Measurements from ENCODE around the gene KCNH2.

DNA sequence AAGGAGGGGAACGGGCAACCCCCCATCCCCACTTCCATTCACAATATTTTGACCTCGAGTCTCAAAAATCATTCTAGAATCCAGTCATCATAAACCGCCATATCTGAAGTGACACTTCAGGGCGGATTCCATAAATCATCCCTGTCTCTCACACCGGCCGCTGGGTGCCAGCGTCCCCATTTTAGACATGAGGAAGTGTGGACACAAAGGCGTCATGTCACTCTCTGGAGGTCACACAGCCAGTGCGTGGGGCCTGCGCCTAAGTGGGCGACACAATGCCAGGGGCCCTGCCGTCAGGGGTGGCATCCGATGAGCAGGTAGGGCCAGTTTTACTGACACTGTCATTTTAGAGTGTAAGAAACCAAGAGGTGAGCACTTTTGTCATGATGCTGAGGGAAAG lies 19.5 kb downstream of the KCNH2 start:
- TF ChIP-seq CTCF (IDR thresholded peaks at IDR 0.05; ENCODE audit: control extremely low read depth in 1 of 3, insufficient read depth in 1 of 3, low read depth in 1 of 3, low read length in 3 of 3) (no peak), MAFK (IDR thresholded peaks at IDR 0.05; ENCODE audit: low read depth, low read length) (no peak), POLR2A (IDR thresholded peaks at IDR 0.05; ENCODE audit: control extremely low read depth in 1 of 2, low read depth in 2 of 2, low read length in 2 of 2) (no peak), YY1 (IDR thresholded peaks at IDR 0.05; ENCODE audit: low read depth, low read length) (no peak), CTBP2 (IDR thresholded peaks at IDR 0.05; ENCODE audit: borderline replicate concordance, insufficient read depth, insufficient read length, low read length) (no peak)

All from H1 (cell line).